ENCODE data around the gene DVL1. TPM values are rescaled to one million over a fixed set of nuclear protein-coding genes. Genes with fewer than 3 reads are reported as not detected.

The DVL1 gene
- total and polyA plus RNA-seq, 5 donors: 64.4 to 87.4 (median 66.4) TPM

- WGBS: under 1% methylated on average over 83 of the region's 83 CpGs
- intact Hi-C loops (cut with DNase I): no loop called here
- DNase-seq: peak; percentile 74 to 88 (median 85)
- H3K4me1 ChIP-seq (ENCODE audit: control insufficient read depth, insufficient read depth, low read length): peaks cover 5% of the 10 kb centered on the region
- peak overlapping the region; percentile 65 for H3K4me3 ChIP-seq (ENCODE audit: low read length)
- peak; percentile 0 to 3 for ATAC-seq
- H3K9me3 ChIP-seq (ENCODE audit: control insufficient read depth, low read length): no peaks in the 10 kb centered on the region
- H3K27me3 ChIP-seq (ENCODE audit: control insufficient read depth, insufficient read depth): no peaks in the 10 kb centered on the region
- H3K27ac ChIP-seq (ENCODE audit: low read length): peak overlapping the region; percentile 74
Observed at GRCh38 chr1:1307261-1307922, 41.8 kb downstream of the DVL1 start.

GRCh38 chr1:1306661-1307260 is 42.5 kb downstream of the DVL1 start:
- WGBS: 32% methylated on average over 27 of the region's 27 CpGs
- intact Hi-C loops (cut with DNase I): no loop called here
- DNase-seq (no peak), ATAC-seq (no peak)
- H3K4me1 ChIP-seq (ENCODE audit: control insufficient read depth, insufficient read depth, low read length): peaks cover 5% of the 10 kb centered on the region
- H3K9me3 ChIP-seq (ENCODE audit: control insufficient read depth, low read length): no peaks in the 10 kb centered on the region
- no peak overlapping the region for H3K27ac ChIP-seq (ENCODE audit: low read length)
- peak overlapping the region; percentile 65 for H3K4me3 ChIP-seq (ENCODE audit: low read length)
- H3K27me3 ChIP-seq (ENCODE audit: control insufficient read depth, insufficient read depth): no peaks in the 10 kb centered on the region

GRCh38 chr1:1306070-1306660 is 43.1 kb downstream of the DVL1 start:
- WGBS: 24% methylated on average over 11 of the region's 11 CpGs
- Histone ChIP-seq H3K4me1 (ENCODE audit: control insufficient read depth, insufficient read depth, low read length) (peaks cover 5% of the 10 kb centered on the region), H3K4me3 (ENCODE audit: low read length) (no peak overlapping the region), H3K27ac (ENCODE audit: low read length) (no peak overlapping the region), H3K27me3 (ENCODE audit: control insufficient read depth, insufficient read depth) (no peaks in the 10 kb centered on the region), H3K9me3 (ENCODE audit: control insufficient read depth, low read length) (no peaks in the 10 kb centered on the region)
- DNase-seq (no peak), ATAC-seq (no peak)
- intact Hi-C loops (cut with DNase I): no loop called here

- Histone ChIP-seq H3K27me3 (ENCODE audit: control insufficient read depth, insufficient read depth) (no peaks in the 10 kb centered on the region), H3K4me3 (ENCODE audit: low read length) (peak overlapping the region; percentile 0), H3K27ac (ENCODE audit: low read length) (no peak overlapping the region), H3K9me3 (ENCODE audit: control insufficient read depth, low read length) (no peaks in the 10 kb centered on the region), H3K4me1 (ENCODE audit: control insufficient read depth, insufficient read depth, low read length) (peaks cover 5% of the 10 kb centered on the region)
- DNase-seq (peak; percentile 83 to 90 (median 90)), ATAC-seq (peak; percentile 21 to 57)
- intact Hi-C loops (cut with DNase I): no loop called here
- WGBS: 24% methylated on average over 25 of the region's 25 CpGs
Observed at GRCh38 chr1:1305300-1306069, 43.7 kb downstream of the DVL1 start.

- H3K4me1 ChIP-seq (ENCODE audit: control insufficient read depth, insufficient read depth, low read length): peaks cover 5% of the 10 kb centered on the region
- peak overlapping the region; percentile 2 for H3K4me3 ChIP-seq (ENCODE audit: low read length)
- WGBS: 25% methylated on average over 29 of the region's 29 CpGs
- no peaks in the 10 kb centered on the region for H3K9me3 ChIP-seq (ENCODE audit: control insufficient read depth, low read length)
- intact Hi-C loops (cut with DNase I): no loop called here
- H3K27me3 ChIP-seq (ENCODE audit: control insufficient read depth, insufficient read depth): no peaks in the 10 kb centered on the region
- peak overlapping the region; percentile 9 for H3K27ac ChIP-seq (ENCODE audit: low read length)
- ATAC-seq: peak; percentile 2 to 9
- DNase-seq: peak; percentile 79 to 92 (median 92)
Observed at GRCh38 chr1:1304331-1305299, 44.6 kb downstream of the DVL1 start.

- no peaks in the 10 kb centered on the region for H3K27me3 ChIP-seq (ENCODE audit: control insufficient read depth, insufficient read depth)
- no peak overlapping the region for H3K27ac ChIP-seq (ENCODE audit: low read length)
- no peak for ATAC-seq
- no peaks in the 10 kb centered on the region for H3K9me3 ChIP-seq (ENCODE audit: control insufficient read depth, low read length)
- intact Hi-C loops (cut with DNase I): no loop called here
- no peak for DNase-seq
- no peak overlapping the region for H3K4me3 ChIP-seq (ENCODE audit: low read length)
- H3K4me1 ChIP-seq (ENCODE audit: control insufficient read depth, insufficient read depth, low read length): peaks cover 5% of the 10 kb centered on the region
- WGBS: 74% methylated on average over 13 of the region's 13 CpGs
Observed at GRCh38 chr1:1303736-1304135, 45.5 kb downstream of the DVL1 start.

GRCh38 chr1:1302951-1303509 is 46.2 kb downstream of the DVL1 start:
- H3K4me1 ChIP-seq (ENCODE audit: control insufficient read depth, insufficient read depth, low read length): peaks cover 5% of the 10 kb centered on the region
- intact Hi-C loops (cut with DNase I): no loop called here
- no peak for ATAC-seq
- 78% methylated on average over 31 of the region's 31 CpGs for WGBS
- no peak overlapping the region for H3K4me3 ChIP-seq (ENCODE audit: low read length)
- H3K27me3 ChIP-seq (ENCODE audit: control insufficient read depth, insufficient read depth): no peaks in the 10 kb centered on the region
- H3K27ac ChIP-seq (ENCODE audit: low read length): no peak overlapping the region
- no peak for DNase-seq
- no peaks in the 10 kb centered on the region for H3K9me3 ChIP-seq (ENCODE audit: control insufficient read depth, low read length)

- 90% methylated on average over 9 of the region's 9 CpGs for WGBS
Observed at GRCh38 chr1:1302006-1302430, 47.2 kb downstream of the DVL1 start.

GRCh38 chr1:1300352-1300739 is 48.9 kb downstream of the DVL1 start:
- intact Hi-C loops (cut with DNase I): no loop called here
- no peak overlapping the region for H3K27ac ChIP-seq (ENCODE audit: low read length)
- no peak overlapping the region for H3K4me3 ChIP-seq (ENCODE audit: low read length)
- no peaks in the 10 kb centered on the region for H3K9me3 ChIP-seq (ENCODE audit: control insufficient read depth, low read length)
- DNase-seq (peak in 1 of 3 donors; percentile 37), ATAC-seq (no peak)
- WGBS: 89% methylated on average over 12 of the region's 12 CpGs
- no peaks in the 10 kb centered on the region for H3K27me3 ChIP-seq (ENCODE audit: control insufficient read depth, insufficient read depth)
- no peaks in the 10 kb centered on the region for H3K4me1 ChIP-seq (ENCODE audit: control insufficient read depth, insufficient read depth, low read length)

More at GRCh38 chr1:1302006-1302430, 47.2 kb downstream of the DVL1 start:
- Histone ChIP-seq H3K27ac (ENCODE audit: low read length) (no peak overlapping the region), H3K9me3 (ENCODE audit: control insufficient read depth, low read length) (no peaks in the 10 kb centered on the region), H3K4me3 (ENCODE audit: low read length) (no peak overlapping the region), H3K27me3 (ENCODE audit: control insufficient read depth, insufficient read depth) (no peaks in the 10 kb centered on the region), H3K4me1 (ENCODE audit: control insufficient read depth, insufficient read depth, low read length) (peaks cover 5% of the 10 kb centered on the region)
- intact Hi-C loops (cut with DNase I): no loop called here
- ATAC-seq: no peak
- DNase-seq: no peak
